GM03348 (cell line): Measurements from ENCODE around the gene KRTAP12-1.

Source experiments
- DNase-seq: peaks from one replicate; pipeline ENCODE4 v3.0.0; 2012; ENCODE audit warnings: low spot score

The KRTAP12-1 gene, protein sequence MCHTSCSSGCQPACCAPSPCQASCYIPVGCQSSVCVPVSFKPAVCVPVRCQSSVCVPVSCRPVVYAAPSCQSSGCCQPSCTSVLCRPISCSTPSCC

DNA sequence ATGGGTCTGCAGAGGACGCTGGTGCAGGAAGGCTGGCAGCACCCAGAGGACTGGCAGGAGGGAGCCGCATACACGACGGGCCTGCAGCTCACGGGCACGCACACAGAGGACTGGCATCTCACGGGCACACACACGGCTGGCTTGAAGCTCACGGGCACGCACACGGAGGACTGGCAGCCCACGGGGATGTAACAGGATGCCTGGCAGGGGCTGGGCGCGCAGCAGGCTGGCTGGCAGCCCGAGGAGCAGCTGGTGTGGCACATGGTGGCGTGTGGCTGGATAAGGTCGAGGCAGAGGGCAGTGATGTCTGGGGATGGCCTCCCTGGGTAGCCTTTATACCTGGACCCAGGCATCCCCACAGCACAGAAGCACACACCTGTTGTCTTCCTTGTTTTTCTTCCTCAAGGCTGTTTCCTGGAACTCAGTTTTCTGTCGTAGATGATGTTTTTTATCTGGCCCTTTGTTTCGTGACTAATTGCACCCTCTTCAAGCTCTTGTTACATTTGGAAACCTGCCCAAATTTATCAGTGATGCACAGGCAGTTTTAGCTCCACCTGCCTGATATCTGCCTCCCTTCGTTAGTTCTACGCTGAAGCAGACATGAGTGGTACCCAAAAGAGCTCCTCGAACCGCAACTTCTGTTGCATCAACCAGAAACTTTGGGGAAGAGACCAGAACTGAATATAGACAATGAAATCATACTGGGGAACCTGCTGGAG, at the start of gene KRTAP12-1:
Gene KRTAP12-1, minus strand, starts transcription at position 303 of the 719 bp plus-strand sequence. Its CDS starts 40 bp downstream, at position 263.
- no peak for DNase-seq

DNA sequence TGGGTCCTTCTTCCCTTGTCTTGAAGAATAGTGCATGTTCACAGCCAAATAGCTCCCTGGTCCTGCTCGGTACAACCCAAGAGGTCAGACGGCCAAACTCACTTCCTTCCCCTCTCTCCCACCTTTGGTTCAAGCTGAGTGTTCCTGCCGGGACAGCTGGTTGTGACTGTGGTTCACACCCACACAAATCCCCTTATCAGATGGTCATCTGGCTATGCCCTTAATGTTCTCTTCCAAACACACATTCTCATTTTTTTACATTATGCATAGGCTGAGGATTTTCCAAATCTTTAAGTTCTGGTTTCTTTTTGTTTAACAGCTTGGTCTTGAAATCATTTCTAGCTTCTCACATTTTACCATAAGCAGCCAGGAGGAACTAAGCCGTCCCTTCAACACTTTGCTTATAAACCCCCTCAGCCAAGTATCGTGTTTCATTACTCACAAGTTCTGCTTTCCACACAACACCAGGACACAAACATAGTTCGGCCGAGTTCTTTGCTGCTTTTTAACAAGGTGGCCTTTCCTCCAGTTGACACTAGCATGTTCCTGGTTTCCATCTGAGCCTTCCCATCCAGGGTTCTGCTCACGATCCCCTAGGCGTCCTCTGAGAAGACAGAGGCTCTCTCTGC, 49.1 kb upstream of the KRTAP12-1 start:
- no peak for DNase-seq

DNA sequence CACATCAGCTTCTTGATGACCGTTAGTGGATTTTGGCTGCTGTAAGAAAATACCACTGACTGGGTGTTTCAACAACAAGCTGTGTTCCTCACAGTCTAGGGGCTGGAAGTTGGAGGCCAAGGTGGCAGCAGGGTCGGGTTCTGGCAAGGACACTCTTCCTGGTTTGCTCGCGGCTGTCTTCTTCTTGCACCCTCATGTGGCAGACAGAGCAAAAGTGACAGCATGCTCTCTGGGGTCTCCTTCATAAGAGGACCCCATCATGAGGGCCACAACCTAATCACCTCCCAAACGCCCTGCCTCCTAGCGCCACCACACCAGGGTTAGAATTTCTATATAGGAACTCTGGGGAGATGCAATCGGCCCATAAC, 48.0 kb upstream of the KRTAP12-1 start:
- no peak for DNase-seq

DNA sequence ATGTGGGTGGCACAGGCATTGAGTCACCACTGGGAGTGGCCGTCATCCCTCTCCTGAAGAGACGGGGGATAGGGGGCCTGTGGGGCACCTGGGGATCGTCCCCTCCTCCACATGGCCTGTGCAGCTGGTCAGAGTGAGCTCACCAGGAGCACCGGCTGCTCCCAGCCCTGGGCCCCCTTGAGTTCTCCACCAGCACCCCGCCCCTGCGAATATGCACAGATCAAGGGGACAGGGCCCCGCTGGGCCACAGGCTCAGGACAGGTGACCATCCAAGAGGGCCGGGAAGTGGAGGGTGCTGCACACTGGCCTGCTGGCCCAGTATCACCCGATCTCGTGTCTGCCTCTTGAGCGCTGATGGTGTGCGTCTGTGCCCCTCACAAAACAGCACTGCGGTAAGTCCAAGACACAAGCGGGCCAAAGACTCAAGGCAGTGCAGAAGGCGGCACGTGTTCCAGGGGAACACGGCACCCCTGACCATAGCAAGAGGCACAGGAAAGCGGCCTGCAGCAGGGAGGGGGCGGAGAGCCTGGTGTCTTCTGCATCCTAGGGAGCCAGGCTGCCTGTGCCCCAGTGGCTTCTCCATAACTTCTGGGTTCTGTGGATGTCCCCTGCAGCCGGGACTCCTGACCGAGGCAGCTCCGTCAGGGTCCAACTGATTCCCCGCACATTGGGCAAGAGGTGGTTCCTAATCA, 47.5 kb upstream of the KRTAP12-1 start:
- DNase-seq = no peak

DNA sequence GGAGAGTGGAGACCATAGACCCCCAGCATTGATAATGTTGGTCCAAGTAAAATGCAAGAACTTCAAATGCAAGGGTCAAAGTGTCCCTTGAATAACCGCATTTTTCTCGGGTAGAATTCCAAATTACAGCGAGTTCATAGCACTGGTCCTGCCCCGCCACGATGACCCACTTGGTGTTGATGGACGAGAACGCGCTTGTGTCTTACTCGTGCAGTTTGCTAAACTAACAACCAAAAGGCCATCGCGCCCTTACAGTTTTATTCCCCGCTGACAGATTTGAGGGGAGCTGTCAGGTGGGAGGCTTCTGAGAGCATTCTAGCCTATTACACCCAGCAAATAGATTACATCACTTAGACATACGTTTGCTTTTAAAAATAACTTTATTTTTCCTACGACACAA, 46.8 kb upstream of the KRTAP12-1 start:
- no peak for DNase-seq

DNA sequence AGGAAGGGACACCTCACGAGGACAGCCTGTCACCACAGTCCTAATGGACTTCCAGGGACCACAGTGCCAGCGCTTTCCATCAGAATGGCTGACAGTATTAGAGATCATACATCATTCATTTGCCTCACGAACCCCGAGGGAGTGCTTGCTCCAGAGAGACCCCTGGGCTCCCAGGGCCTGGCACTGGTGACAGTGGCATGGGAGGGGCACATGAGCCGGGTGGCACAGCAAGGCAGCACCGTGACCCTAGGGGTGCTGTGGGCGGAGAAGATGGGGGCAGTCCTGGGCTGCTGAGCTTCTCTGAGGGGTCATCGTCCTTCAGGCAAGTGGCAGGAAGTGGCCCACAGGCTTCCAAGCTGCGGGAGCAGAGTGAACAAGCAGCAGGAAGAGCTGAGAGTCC, 45.8 kb upstream of the KRTAP12-1 start:
- DNase-seq = no peak

DNA sequence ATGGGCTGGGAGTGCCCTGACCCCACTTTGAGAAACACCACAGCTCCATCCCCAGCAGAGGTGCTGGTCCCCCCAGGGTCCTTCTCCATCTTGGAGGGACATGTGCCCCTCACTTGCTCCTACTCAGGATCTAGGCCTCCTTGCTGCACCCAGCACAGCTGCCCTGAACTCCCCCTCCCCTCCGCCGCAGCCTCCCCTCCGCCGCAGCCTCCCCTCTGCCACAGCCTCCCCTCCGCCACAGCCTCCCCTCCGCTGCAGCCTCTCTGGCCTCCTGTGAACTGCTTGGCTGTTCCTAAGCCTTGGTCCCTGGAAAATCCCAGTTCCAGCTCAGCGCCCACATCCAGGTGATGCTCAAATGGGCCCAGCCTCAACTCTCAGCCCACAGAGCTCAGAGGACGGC, 45.4 kb upstream of the KRTAP12-1 start:
- DNase-seq = no peak

DNA sequence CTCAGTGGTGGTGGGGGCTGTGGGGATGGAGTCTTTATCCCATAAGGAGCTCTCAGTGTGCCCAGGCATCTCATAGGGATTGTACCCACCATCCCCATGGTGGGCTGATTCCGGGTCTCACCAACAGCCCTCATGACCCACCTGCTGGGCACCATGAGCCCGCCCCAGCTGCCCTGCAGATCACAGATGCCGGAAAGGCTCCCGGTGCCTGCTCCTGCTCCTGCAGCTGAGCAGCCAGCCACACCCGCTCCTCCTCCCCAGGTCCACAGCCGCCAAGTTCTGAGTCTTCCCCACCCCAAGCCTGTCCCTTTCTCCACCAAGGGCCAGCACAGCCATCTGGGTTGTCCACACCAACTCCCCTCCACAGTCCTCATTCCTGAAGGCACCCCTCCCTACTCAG, 44.9 kb upstream of the KRTAP12-1 start:
- no peak for DNase-seq

DNA sequence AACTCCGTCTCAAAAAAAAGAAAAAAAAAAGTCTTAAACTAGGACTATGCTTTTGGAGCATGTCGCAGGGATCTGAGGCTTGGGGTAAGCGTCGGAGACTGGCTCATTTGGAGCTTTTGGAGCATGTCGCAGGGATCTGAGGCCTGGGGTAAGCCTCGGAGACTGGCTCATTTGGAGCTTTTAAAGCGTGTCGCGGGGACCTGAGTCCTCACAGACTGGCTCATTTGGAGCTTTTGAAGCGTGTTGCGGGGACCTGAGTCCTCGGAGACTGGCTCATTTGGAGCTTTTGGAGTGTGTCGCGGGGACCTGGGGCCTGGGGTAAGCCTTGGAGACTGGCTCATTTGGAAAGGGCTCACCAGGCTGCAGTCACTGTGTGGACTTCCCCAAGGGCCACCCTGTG, 43.0 kb upstream of the KRTAP12-1 start:
- DNase-seq = no peak

DNA sequence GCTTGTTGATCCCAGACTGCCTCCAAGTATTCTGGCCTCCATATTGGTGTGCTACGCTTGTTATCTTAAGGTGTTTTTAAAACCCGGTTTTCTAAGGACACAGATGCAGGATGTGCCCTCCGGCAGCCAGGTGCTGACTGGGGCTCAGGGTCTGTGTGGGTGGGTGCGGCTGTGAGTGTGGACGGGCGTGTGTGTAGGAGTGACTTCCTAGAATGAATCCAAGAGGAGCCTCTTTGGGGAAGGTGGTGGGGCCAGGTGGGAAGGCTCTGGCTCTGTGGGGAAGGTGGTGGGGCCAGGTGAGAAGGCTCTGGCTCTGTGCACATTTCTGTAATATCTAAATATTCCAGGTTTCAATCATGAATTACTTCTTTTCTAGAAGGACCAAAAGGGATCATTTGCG, 42.2 kb upstream of the KRTAP12-1 start:
- no peak for DNase-seq

DNA sequence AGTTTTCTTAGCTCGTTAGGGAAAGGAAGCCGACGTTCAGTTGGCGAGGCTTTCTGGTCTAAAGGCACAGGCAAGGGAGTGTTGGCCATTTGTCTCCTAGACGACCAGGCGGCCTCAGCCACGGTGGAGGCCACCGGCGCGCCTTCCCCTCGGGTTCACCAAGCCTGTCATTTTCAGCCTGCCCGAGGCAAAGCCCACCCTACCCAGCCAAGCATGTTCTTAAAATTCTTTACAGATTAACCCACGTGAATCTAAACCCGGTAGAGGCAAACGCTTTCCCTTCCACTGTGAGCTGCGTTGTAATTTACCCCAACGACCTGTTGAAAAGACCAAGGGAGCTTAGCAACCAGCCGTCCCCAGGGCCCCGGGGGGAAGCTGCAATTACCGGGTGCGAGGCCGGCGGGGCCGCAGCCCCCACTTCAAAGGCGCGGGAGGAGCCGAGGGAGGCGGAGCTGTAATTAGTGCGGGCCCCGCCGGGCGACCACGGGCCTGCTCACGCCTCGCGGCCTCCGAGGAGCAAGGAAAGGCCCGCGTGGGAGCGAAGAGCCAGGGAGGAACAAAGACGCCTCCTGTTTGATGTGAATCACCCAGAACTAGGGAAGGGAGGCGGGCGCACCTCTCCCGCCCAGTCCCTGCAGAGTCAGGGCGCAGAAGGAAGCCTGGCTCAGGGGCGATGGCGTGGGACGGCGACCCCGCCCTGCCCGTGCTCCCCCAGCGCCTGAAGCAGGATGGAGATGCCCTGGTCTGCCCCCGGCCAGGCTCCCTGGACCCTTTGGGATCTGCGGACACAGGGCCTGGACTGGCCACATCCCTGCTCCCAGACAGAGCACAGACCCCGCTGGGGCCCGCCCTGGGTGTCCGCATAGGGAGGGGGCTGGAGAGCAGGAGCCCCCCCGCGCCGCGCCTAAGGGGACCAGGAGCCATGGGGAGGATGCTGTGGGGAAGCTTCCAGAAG, 41.5 kb upstream of the KRTAP12-1 start:
- no peak for DNase-seq

DNA sequence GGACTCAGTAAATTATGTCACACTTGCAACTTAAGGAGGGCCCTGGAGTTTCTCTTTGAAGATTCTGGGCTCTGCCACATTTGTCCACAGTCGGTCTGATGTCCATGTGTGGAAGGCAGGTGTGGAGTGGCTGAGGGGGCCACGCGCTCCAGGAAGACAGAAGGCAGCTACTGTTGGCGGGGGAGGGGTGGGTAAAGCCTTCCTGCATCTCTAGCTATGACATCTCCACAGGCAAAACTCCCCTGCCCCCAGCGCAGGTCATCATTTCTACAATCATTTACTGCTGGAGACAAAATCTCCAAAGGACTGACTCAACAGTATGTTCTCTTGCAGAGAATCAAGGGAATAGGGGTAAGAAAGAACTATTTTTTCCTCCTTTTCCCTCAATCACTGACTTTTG, 40.8 kb upstream of the KRTAP12-1 start:
- no peak for DNase-seq

DNA sequence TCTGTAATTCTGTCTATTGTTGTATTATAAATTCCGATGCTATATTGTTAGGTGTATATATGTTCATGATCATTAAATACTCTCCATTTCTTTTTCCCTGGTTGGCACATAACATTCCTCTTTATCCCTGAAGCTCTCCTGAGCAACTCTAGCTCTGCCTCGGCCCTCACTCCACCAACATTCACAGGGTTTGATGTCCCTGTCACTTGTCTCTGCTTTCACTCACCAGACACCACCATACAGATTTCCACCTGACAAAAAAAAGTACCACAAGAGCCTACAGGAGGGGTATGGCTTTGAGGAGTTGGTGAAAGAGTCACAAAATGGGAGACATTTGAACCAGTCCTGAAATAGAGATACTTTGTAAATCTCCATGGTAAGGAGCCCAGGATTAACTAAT, 38.2 kb upstream of the KRTAP12-1 start:
- DNase-seq = no peak

DNA sequence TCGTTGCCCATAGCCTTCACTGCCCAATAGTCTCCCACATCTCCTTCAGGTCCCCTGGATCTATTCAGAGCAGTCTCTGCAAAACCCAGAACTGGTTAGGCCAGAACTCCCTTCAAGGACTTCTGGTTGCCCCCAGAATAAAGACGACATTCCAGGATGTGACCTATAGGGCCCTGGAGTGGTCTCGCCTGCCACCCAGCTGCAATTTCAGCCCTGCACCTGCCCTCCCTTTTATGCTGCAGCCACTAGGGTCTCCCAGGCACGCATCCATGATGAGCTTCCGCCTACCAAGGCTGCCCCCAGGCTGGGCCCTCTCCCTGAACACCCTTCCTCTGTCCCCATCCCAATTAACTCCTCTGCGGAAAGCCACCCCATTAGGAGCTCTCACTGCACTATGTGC, 36.6 kb upstream of the KRTAP12-1 start:
- DNase-seq = no peak

DNA sequence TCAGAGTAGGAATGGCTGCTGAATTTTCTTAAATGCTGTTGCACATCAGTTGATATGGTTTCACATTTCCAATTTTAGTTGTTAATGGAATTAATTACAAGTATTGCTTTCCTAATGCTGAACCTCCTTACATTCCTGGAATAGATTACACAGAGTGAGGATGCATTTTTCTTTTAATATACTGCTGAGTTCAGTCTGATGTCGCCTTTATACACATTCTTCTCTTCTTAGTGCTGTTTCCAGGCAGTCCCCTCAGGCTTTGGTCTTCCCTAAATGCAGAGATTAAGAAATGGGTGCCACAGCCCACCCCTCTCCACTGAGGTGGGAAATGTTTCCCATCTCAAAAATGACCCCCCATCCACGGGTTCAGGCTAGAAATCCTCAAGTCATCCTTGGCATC, 36.1 kb upstream of the KRTAP12-1 start:
- no peak for DNase-seq

DNA sequence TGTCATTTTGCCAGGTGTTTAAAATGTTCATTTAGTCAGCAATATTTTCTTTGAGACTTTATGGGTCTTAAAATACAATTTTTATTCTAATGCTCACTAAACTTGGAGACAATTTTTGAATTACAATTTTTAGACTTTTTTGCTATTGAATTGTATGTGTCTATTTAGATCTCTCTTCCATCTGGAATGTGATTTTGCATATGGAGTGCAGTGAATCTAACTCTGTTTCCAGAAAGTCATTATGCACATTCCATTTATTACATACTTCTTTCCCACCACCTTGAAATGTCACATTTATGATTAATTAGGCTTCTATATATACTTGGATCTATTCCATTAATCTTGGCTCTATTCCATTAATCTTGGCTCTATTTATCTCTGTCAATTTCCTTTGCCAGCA, 35.0 kb upstream of the KRTAP12-1 start:
- DNase-seq = no peak

DNA sequence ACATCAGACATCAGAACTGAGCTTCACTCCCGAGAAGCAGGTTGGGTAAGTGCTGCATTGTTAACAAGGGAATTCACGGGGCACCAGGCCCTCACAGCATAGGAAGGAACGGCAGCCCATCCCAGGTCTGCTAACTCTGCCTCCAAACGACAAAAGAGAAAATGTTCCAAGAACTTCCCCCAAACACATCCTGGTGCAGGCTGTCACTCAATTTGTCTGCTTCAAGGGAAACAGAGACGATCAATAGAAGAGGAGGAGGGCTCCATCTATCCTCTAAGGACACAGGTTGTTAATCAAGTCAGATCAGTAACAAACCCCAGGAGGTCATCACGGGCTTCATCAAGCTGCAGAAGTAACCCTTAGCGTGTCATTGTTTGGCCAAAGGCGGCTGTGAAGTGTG, 32.9 kb upstream of the KRTAP12-1 start:
- DNase-seq = no peak

DNA sequence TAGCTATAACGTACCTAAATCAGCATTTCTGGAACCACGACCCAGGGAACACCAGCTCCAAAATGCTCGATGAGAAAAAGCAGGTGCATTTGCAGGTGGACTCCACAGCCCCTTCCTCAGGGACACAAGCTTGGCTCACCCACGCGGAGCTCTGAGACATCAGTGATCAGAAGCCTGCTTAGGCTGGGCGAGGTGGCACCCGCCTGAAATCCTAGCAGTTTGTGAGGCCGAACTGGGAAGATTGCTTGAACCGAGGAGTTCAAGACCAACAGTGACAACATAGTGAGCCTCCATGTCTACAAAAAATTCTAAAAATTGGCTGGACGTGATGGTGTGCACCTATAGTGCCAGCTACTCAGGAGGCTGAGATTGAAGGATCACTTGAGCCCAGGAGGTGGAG, 31.9 kb upstream of the KRTAP12-1 start:
- DNase-seq = no peak

DNA sequence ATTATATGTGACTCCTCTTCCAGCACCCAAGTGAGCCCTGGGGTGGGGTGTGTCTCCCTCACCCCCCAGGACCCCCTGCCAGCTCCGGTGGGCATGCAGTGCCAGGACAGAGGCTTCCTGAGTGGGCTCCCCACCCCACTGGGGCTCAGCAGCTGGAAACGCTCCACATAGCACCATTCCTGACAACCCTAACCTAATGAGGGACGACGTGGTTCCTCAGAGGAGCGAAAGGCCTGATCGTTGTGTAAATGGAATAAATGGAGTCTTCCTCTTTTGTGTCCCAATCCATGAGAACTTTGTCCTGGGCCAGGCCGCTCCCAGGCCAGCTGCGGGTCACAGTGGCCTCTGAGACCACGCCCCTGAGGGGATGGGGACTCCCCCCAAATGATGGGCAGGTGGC, 31.2 kb upstream of the KRTAP12-1 start:
- no peak for DNase-seq

DNA sequence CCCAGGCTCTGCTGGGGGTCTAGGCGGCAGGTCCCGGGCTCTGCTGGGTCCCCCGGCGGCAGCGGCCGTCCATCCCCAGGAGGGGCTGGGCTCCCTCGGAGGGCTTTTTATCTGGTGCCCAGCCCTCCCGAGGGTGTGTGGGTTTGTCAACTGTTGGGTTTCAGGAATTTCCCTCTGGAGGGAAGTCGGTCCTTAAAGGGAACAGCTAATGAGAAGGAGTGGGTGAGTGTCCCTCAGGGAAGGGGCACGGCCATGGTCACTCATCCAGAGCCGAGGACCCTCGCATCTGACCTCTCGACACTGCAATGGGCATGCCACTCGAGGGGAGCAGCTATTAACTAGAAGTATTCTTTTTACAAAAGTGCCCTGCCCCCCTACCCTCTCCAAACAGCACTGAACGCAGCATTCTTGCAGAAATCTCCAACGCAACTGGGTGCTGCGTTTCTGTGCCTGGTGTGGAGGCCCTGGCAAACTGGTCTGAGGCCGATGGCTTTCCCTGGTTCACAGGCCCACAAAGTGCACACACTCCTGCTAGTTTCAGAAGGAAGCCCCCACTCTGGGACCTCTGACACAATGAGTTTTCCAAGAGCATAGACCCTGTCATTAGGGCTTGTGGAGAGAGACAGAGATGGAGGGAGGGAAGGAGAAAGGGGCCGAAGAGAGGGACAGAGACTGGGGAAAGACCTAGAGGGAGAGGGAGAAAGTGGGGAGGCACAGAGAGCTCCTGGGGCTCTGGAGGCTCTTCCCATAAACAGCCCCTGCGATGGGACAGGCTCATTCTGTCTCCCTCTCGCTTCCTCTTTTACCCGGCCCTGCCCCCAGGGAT, 30.5 kb upstream of the KRTAP12-1 start:
- no peak for DNase-seq
